GM18867 (cell line): ENCODE measurements around the gene MTHFS.
"Not testable (repeated sequence)": the region's sequence is repeated elsewhere in the genome, so short reads cannot be mapped to it uniquely, and the experiment has no call there.

ENCODE experiments used
- ATAC-seq: cut with Tn5 transposase; IDR thresholded peaks from one replicate; pipeline ENCODE4 v1.9.1; 2021; ENCODE audit warnings: mild to moderate bottlenecking, moderate library complexity; ENCODE audit not compliant: unreplicated experiment

MTHFS gene

DNA sequence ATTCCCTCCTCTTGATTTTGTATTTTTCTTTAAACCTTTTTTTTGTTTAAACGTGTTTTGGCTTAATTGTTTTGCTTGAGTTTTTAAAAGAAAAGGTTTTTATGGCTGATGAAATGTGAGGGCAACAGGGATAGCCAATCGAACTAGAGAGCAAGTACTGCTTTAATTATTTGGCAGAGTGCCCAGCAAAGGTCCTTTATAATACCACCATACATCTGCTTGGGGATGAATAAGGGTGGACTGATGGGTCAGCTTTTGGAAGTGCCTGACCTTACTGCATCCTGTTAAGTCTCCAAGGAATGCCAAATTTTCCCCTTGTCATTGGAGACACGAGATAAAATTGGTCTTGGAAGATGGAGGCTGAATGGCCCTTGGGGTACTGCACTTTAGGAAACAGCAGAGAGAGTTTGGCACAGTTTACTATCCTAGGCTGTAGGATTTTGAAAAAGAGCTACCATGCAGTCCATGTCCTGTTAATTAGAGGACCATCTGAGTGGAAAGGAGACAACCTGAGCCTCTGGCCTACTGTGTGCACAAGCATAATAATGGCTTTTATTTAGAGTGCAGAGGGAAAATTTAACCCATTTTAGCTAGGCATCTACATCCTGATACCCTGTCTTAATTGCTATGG lies 19.8 kb upstream of the MTHFS start:
- no peak for ATAC-seq

DNA sequence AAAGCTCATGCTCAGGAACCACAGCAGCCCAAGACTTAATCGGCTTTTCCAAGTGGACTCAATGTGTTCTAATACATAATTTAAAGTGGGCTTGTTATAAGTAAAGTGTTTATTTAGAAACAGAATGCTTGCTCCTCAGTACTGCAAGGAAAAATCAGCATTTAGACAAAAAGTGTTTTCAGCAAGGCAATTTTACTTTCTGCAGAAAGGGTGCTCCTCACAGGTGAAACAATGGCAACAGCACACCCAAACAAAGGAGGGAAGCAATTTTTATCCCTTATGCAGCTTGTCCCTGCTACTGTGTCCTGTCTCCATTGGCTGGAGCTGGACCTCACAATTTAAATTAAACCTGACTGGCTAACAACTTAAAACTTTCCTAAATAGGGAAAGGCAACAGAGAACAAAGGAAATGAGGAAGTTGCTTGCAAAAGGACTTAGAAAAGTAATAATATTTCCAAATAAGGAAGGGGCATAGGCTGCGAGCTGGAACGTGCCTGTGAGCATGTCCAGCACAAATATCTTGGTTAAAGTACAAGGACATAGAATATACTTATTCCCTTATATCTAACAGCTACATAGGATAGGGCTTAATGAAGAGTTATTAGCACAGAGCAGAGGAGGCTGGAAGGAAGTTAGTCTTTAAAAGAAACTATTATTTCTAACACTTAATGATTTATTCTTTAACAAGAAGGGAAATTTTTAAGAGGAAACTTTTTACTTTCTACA lies 19.1 kb upstream of the MTHFS start:
- not testable (repeated sequence) for ATAC-seq

DNA sequence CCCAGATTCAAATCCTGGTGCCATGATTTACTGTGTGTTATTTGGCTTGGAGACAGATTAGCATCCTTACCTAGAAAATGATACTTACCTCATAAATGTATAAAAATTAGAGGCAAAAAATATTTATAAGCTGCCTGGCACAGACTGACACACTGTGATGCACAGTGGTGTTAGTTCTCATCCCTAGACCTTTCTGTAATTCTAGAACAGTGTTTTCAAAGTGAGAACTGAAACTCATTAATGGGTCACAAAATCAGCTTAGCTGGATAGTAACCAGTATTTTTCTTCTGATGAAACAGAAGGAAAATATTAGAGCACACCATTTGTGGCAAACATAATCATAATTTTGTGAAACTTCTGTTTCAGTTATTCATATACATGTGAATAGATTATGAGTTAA lies 17.9 kb upstream of the MTHFS start:
- no peak for ATAC-seq

DNA sequence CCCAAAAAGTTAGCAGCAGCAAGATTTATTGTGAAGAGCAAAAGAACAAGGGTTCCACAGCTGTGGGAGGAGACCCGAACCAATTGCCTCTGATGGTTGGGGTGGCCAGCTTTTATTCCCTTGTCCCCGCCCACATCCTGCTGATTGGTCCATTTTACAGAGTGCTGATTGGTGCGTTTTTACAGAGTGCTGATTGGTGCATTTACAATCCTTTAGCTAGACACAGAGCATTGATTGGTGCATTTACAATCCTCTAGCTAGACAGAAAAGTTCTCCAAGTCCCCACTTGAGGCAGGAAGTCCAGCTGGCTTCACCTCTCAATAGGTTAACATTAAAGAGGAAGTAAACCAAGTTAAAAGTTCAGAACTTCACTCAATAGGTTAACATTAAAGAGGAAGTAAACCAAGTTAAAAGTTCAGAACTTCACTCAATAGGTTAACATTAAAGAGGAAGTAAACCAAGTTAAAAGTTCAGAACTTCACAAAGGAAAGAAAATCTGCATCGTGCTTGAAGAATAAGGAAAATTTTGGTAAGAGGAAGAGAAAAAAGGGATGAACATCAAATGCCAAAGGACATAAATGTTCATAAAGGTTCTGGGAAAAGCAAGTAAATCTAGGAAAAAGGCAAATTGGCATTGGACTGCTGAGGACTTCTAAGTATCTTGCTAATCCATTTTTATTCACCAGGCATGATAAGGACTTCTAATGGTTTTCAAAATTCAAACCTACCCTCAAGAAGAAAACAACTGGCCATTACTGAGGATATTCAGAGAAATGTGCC lies 12.9 kb upstream of the MTHFS start:
- peak; percentile 71 for ATAC-seq

DNA sequence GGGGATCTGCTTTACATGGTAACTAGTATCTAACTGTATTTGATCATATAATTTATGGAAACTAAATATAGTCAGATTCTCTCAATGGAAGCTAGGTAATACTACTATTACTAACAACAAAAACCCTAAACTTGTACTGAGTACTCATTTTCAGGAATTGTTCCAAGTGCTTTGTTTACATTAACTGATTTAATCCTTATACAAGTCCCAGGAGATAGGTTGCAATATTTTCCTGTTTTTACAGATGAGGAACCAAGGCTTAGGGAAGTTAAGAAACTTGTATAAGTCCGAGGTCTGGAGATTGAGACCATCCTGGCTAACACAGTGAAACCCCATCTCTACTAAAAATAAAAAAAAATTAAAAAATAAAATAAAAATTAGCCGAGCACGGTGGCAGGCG lies 7.5 kb upstream of the MTHFS start:
- ATAC-seq, result no peak

DNA sequence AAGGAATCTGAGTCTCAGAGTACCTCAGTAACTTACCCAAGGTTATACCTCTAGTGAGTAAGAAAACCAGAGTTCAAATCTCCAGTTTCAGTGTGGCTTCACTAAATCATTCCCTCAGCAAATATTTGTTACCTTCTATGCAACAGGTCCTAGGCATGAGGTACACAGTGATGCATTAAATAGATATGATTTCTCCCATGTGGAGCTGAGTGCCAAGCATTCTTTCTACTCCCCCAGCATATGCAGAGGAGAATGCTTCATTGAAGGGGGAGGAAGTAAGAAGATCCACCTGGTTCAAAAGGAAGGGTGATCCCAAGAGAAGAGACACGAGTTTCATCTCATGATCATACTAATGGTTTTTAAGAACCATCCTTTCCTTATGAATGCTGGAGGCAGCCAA lies 6.8 kb upstream of the MTHFS start:
- ATAC-seq, result no peak

DNA sequence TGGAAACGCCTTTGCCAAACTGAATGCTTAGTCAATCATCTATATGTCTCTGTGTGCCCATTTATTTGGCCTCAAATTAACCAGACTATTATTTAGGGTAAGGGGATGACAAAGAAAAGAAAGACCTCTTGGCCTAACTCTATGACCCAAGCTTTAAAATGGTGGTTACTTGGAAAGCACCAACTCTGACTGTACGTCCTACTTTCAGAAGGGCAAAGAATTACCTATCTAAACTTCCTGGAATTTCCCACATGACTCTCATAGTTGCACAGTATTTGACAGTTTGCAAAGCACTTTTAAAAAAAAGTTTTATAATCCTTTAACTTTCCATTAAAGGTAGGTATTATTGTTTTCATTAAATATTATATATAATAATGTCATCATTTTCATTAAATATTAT lies 6.3 kb upstream of the MTHFS start:
- ATAC-seq, result no peak

DNA sequence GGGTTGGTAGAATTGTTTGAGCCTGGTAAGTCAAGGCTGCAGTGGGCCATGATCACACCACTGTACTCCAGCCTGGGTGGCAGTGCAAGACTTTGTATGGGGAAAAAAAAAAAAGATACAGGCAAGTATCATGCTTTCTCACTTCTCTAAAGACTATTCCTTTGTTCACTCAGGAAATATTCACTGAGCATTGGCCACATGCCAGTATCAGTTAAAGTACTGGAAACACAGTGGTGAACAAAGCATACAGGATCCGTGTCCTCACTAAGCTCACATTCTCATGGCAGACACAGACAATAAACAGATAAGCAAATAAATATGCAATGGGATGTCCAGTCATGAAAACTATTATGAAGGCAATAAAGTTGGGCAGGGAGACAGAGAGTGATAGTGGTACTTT lies 5.1 kb upstream of the MTHFS start:
- no peak for ATAC-seq

DNA sequence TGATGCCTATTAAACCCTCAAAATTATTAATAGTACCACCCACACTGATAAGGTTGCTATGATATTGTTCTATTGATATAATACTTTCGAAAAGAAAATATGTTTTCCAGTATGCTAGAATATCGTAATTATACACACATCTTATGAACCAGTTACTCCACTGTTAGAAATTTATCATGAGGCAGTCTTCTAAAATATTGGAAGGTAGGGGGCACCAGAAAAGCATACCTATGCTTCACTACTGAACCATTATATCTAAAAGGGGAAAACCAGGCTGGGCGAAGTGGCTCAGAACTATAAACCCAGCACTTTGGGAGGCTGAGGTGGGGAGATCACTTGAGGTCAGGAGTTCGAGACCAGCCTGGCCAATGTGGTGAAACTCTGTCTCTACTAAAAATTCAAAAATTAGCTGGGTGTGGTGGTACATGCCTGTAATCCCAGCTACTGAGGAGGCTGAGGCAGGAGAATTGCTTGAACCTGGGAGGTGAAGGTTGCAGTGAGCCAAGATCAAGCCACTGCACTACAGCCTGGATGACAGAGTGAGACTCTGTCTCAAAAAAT lies 4.1 kb upstream of the MTHFS start:
- ATAC-seq, result not testable (repeated sequence)

DNA sequence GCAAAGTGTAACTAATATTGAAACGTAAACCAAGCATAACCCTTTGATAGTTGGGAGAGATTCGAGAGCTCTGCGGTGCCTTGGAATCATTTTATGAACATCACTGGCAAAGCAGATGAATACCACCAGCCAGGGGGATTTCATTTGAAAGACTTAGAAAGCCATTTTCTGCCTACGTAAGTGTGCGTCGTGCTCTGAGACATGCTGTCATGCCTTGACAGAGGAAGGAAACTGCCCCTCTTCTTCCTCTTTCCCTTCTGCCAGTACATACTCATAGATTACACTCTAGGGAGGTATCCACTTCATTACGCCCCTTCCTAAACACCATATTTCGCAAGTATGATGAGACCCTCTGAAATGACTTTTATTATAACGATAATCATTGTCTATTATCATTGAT lies 3.3 kb upstream of the MTHFS start:
- ATAC-seq, result no peak

DNA sequence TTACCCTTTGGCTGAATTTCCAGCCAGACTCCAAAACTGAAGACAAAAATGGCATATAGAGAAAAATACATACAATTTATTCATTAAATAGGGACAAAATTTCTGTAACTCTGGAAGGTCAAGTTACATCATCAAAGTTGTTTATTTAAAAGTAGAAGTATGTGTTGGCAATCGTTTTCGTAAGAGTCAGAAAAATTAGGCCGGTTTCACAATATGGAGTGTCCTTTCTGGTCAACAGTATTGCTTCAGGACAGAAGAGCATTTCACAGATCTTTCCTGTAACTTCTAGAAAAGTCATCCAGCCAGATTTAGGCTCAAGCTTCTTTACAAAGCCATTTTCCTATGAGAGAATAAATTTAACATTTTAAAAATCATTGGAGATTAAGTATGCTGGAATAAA lies 2.0 kb upstream of the MTHFS start:
- ATAC-seq, result not testable (repeated sequence)

DNA sequence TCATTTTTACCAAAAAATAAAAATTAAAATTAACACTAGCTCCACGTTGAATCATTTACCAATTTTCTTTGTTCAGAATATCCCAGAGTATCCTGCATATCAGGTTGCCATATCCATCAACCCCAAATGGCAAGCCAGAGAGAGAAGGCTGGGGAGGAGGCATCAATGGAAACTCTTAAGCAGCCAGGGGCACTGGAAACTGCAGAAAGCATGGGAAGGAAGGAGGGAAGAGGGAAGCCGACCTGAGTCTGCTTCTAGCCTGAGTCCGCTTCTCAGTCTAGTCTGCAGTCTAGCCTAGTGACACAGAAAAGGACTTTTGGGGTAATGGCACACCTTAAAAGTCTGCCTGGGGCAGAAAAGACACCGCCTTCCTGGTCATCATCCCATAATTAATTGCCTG lies 1.6 kb upstream of the MTHFS start:
- ATAC-seq, result no peak

DNA sequence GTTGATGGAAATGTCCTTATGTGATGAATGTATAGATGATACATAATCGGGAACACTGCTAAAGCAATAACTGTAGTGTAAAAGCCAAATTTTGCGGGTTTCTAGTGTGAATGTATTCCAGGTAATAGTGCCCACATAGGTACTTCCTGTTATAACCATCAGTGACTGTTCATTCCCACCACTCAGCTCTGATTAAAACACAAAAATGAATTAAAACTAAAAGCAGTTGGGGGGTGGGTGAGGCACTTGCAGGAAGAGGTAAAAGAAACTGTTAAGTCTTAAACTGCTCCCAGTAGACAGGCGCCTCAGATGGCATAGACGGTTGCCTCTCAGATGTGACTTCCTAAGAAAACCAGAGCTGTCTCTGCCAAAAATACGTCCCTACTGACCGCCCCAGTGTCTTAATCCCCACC lies 893 bp upstream of the MTHFS start:
- ATAC-seq, result no peak

DNA sequence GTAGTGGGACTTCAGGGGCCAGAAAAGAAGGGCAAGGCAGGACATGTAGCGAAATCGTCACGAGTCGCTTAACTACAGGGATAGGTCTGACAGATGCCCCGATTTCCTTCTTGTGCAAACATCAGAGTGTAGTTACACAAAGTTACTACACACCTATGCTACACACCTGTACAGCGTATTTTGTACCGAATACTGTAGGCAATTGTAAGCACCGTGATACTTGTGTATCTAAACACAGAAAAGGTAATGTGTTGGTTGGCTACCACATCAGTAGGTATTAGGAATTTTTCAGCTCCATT lies 515 bp upstream of the MTHFS start:
- no peak for ATAC-seq

DNA sequence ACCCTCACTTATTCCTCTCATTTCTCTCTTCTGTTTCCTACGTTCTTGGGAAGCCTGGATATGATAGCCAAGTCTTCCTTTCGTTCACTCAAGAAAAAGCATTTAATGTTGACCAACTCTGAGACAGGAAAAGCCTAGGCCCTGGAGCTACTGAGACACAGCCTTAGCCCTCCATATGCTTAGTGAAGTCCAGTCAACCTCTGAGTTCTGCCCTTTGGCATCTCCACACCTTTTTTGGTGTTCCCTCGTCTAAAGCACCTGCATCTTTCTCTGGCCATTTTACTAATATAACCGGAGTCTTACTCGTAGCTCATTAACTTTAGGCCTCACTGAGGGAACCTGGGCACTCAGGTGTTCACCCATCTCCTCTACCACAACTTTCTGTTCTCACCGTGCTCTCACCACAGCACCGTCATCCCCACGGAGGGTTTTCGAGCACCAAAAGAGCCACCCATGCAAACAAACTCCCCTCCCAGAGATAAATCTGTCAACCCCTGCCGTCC lies 632 bp downstream of the MTHFS start:
- ATAC-seq, result peak; percentile 38

DNA sequence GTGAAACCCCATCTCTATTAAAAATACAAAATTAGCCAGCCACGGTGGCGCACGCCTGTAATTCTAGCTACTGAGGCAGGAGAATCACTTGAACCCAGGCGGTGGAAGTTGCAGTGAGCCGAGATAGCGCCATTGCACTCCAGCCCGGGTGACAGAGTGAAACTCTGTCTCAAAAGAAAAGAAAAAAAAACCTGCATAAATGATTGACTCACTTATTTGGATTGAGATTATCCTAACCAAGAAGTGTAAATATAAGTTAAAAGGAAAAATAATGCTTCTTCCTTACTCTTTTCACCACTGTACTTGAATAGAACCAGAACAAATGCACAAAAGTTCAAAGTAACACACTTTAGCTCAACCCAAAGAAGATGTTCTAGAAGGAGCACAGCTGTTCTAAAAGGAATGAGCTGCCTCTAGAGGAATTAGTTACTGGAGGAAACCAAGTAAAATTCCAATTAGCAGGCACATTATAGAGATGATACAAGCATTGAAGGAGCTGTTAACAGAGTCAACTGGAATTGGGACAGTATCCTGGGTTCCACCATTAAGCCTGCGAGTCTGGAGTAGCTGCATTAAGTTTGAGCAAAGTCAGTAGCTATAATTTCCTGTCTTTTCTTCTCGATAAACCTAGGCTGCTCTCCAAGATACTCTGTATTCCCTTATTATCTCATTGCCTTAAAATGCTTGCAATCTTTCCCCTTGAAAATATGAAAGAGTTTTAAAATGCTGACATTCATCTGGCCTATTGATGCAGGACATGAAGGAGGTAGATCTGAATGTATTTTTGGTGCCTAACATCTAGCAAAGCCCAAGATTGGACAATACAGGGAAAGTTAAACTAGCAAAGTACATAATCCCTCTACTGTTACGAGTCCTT lies 9.5 kb downstream of the MTHFS start:
- ATAC-seq, result no peak

DNA sequence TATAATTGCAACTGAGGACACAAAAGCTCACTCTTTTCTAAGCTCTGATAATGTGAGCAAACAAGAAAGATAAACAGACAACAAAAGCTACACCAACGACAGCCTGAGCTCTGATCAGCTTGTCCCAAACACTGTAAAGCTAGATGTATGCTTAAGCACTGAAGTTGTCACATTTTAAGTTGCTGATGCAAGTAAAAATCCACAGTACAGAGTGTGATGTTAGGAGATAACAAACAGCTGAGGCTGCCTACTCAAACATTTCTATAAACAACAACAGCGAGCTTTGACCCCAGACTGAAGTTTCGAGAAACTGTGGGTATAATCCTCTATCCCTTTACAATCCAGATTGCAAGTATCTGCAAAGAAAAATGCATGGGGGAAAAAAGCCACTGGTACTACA lies 10.7 kb downstream of the MTHFS start:
- ATAC-seq, result no peak

DNA sequence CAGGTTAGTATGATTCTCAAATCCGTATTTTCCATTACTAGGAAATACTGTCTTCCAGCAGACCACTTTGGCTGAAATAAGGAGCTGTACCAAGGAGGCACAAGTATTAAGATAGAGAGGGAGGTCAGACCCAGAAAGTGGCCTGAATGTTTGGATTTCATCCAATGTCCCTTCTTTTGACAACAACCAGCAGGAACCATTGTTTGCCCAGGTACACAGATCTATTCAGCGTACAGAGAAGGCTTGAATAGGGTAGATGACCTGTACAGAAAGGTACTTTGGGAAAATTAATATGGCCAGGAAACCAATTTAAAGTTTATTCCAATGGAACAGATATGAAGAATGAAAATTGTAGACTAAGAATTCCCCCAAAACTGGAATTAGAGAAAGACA lies 12.6 kb downstream of the MTHFS start:
- ATAC-seq, result no peak

DNA sequence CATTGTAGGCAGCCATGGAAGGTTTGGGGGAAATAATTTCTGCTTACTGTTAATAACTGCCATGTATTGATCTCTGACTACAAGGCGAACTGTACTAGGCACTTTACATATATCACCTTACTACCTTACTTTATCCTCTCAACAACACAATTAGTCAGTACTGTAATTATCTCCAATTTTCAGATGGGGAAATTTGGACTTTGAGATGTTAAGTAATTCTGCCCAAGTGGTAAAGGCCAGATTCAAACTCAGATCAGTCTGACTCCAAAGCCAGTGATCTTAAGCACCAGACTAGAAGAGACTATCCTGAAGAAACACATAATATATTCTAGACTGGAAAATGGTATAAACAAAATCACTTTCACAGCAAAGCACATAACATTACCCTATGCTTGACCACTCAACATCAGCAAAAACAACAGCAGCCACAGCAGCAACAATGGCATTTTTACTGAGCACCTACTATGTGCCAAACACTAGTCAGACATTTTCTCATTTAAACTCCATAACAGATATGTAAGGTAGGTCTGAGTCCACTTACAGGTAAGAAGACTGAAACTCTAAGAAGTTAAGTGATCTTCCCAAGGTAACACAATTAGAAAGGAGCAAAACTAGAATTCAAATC lies 13.1 kb downstream of the MTHFS start:
- no peak for ATAC-seq

DNA sequence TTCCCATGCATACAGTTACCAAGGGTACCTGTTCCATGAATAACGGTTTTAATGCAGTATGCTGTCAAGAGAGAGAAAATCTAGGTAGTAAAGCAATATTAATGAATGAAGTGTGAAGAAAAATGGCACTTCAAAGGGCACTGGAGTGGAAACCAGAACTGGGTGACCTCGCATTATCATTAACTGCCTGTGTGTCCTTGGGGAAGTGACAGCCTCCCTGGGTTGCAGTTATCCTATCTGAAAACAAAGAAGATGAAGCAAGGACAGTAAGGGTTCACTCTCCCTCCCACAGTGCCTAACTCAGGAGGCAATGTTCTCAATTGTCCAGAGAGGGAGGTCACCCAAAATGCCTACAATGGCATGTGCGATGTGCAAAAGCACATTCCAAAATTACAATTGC lies 15.1 kb downstream of the MTHFS start:
- no peak for ATAC-seq
